T-helper 1 cell treated with Interleukin-12 subunit alpha and Interleukin-12 subunit beta and Interleukin-4 antibody, amounts not matched to agents 30 ng/mL and 1 ng/mL, for 36 hours (primary cell): ENCODE results near the gene TMEM171. TPM values are rescaled to one million over a fixed set of nuclear protein-coding genes. Genes with fewer than 3 reads are reported as not detected.

Experiments
- intact Hi-C: fragments of 100-400 bp; cut with micrococcal nuclease; formaldehyde crosslinking; loops from one replicate; pipeline ENCODE4 v1.15.1; 2024
- total RNA-seq: library from RNA; stranded (reverse); gene quantifications from 2 replicates; pipeline ENCODE4 v1.2.3, GENCODE V29; 2022

TMEM171 gene
- total RNA-seq, result not detected in 2 replicates

GRCh38 chr5:73120222-73121118 is at the start of gene TMEM171:
TSS of gene TMEM171 (plus strand) at chr5:73120575. CDS start at chr5:73123374, 2,799 bp downstream.
- intact Hi-C loops, result no loop called here

- intact Hi-C loops, result no loop called here
Measured at GRCh38 chr5:73081093-73081492, 39.3 kb upstream of the TMEM171 start.

- intact Hi-C loops, result no loop called here
Measured at GRCh38 chr5:73088026-73088425, 32.3 kb upstream of the TMEM171 start.

- intact Hi-C loops, result no loop called here
Measured at GRCh38 chr5:73093943-73094342, 26.4 kb upstream of the TMEM171 start.

GRCh38 chr5:73094415-73094814 is 26.0 kb upstream of the TMEM171 start:
- intact Hi-C loops, result no loop called here

- intact Hi-C loops, result no loop called here
Measured at GRCh38 chr5:73095564-73096238, 24.7 kb upstream of the TMEM171 start.

- intact Hi-C loops, result no loop called here
Measured at GRCh38 chr5:73096239-73096575, 24.2 kb upstream of the TMEM171 start.

GRCh38 chr5:73097740-73098139 is 22.6 kb upstream of the TMEM171 start:
- intact Hi-C loops, result no loop called here

- intact Hi-C loops, result no loop called here
Measured at GRCh38 chr5:73100109-73100508, 20.3 kb upstream of the TMEM171 start.

GRCh38 chr5:73103870-73104299 is 16.5 kb upstream of the TMEM171 start:
- intact Hi-C loops, result no loop called here

- intact Hi-C loops, result no loop called here
Measured at GRCh38 chr5:73104326-73104725, 16.0 kb upstream of the TMEM171 start.

- intact Hi-C loops, result no loop called here
Measured at GRCh38 chr5:73106335-73106734, 14.0 kb upstream of the TMEM171 start.

GRCh38 chr5:73110190-73110589 is 10.2 kb upstream of the TMEM171 start:
- intact Hi-C loops, result no loop called here

GRCh38 chr5:73111536-73111935 is 8.8 kb upstream of the TMEM171 start:
- intact Hi-C loops, result no loop called here

- intact Hi-C loops, result no loop called here
Measured at GRCh38 chr5:73112359-73112758, 8.0 kb upstream of the TMEM171 start.

GRCh38 chr5:73114044-73114688 is 6.2 kb upstream of the TMEM171 start:
- intact Hi-C loops, result no loop called here

GRCh38 chr5:73115399-73116051 is 4.8 kb upstream of the TMEM171 start:
- intact Hi-C loops, result no loop called here

- intact Hi-C loops, result no loop called here
Measured at GRCh38 chr5:73116506-73116905, 3.9 kb upstream of the TMEM171 start.

GRCh38 chr5:73117088-73117740 is 3.2 kb upstream of the TMEM171 start:
- intact Hi-C loops, result no loop called here

GRCh38 chr5:73118391-73118973 is 1.9 kb upstream of the TMEM171 start:
- intact Hi-C loops, result no loop called here
